ENCODE measurements around the gene SYNGR2. TPM values are rescaled to one million over a fixed set of nuclear protein-coding genes. Genes with fewer than 3 reads are reported as not detected.

Gene SYNGR2
- polyA plus RNA-seq, 1 donor (not counting 4 experiments of a cell fraction or from before 2014, with no cell fraction given) = 103 TPM

GRCh38 chr17:78183916-78184315, 15.5 kb downstream of the SYNGR2 start:
- no peak overlapping the region for H2AFZ ChIP-seq (ENCODE audit: control insufficient read depth, low read length)
- FAIRE-seq (no peak), DNase-seq (ENCODE audit: low read depth, low spot score) (no peak)
- H4K20me1 ChIP-seq (ENCODE audit: control insufficient read depth, extremely low read depth, insufficient read depth, low read length) = no peaks in the 10 kb centered on the region
- H3K36me3 ChIP-seq (ENCODE audit: control insufficient read depth in 2 of 2, extremely low read depth in 1 of 2, insufficient read depth in 2 of 2, low read length in 2 of 2) = peaks cover 0 to 23% of the 10 kb centered on the region in 2 experiments
- H3K27me3 ChIP-seq (ENCODE audit: control insufficient read depth, extremely low read depth, insufficient read depth, low read length) = no peaks in the 10 kb centered on the region
- no peak overlapping the region for H3K4me3 ChIP-seq (ENCODE audit: control insufficient read depth in 2 of 3, extremely low read depth in 1 of 3, insufficient read depth in 2 of 3, low read depth in 1 of 3, low read length in 3 of 3)
- no peaks in the 10 kb centered on the region for H3K9me3 ChIP-seq (ENCODE audit: control insufficient read depth, low read depth, low read length)
- H3K79me2 ChIP-seq (ENCODE audit: control insufficient read depth, insufficient read depth, low read length) = peaks cover 10% of the 10 kb centered on the region
- H3K9me1 ChIP-seq (ENCODE audit: control insufficient read depth, extremely low read depth, insufficient read depth, low read length) = no peaks in the 10 kb centered on the region
- no peak overlapping the region for H3K4me2 ChIP-seq (ENCODE audit: control insufficient read depth, extremely low read depth, insufficient read depth, low read depth, low read length)
- H3K27ac ChIP-seq (ENCODE audit: control insufficient read depth, insufficient read depth, low read length) = no peak overlapping the region
- H3K4me1 ChIP-seq (ENCODE audit: control insufficient read depth, extremely low read depth, insufficient read depth, low read length) = peaks cover 8% of the 10 kb centered on the region
- TF ChIP-seq CTCF (optimal IDR thresholded peaks at IDR 0.05 in 1 of 3, IDR thresholded peaks at IDR 0.05 in 1 of 3, conservative IDR thresholded peaks at IDR 0.05 in 1 of 3; ENCODE audit: extremely low read depth in 1 of 3, insufficient read depth in 2 of 3, low read length in 3 of 3) (no peak), EZH2 (IDR thresholded peaks at IDR 0.05; ENCODE audit: low read length) (no peak)
- no peak overlapping the region for H3K9ac ChIP-seq (ENCODE audit: control insufficient read depth, extremely low read depth, insufficient read depth, low read length)
- dilution Hi-C loops (cut with MboI; ENCODE audit: extremely low pct_ligation_motif_present, low sequenced_read_pairs) = no loop called here

- no peak for TF ChIP-seq EZH2 (IDR thresholded peaks at IDR 0.05; ENCODE audit: low read length)
- no peak for TF ChIP-seq CTCF (optimal IDR thresholded peaks at IDR 0.05 in 1 of 3, IDR thresholded peaks at IDR 0.05 in 1 of 3, conservative IDR thresholded peaks at IDR 0.05 in 1 of 3; ENCODE audit: extremely low read depth in 1 of 3, insufficient read depth in 2 of 3, low read length in 3 of 3)
- Histone ChIP-seq H3K79me2 (ENCODE audit: control insufficient read depth, insufficient read depth, low read length) (peaks cover 10% of the 10 kb centered on the region), H3K4me2 (ENCODE audit: control insufficient read depth, extremely low read depth, insufficient read depth, low read depth, low read length) (no peak overlapping the region), H4K20me1 (ENCODE audit: control insufficient read depth, extremely low read depth, insufficient read depth, low read length) (no peaks in the 10 kb centered on the region), H3K9ac (ENCODE audit: control insufficient read depth, extremely low read depth, insufficient read depth, low read length) (no peak overlapping the region), H2AFZ (ENCODE audit: control insufficient read depth, low read length) (no peak overlapping the region), H3K4me3 (ENCODE audit: control insufficient read depth in 2 of 3, extremely low read depth in 1 of 3, insufficient read depth in 2 of 3, low read depth in 1 of 3, low read length in 3 of 3) (no peak overlapping the region), H3K36me3 (ENCODE audit: control insufficient read depth in 2 of 2, extremely low read depth in 1 of 2, insufficient read depth in 2 of 2, low read length in 2 of 2) (peaks cover 0 to 19% of the 10 kb centered on the region in 2 experiments), H3K27ac (ENCODE audit: control insufficient read depth, insufficient read depth, low read length) (no peak overlapping the region), H3K4me1 (ENCODE audit: control insufficient read depth, extremely low read depth, insufficient read depth, low read length) (peaks cover 8% of the 10 kb centered on the region), H3K27me3 (ENCODE audit: control insufficient read depth, extremely low read depth, insufficient read depth, low read length) (no peaks in the 10 kb centered on the region), H3K9me3 (ENCODE audit: control insufficient read depth, low read depth, low read length) (no peaks in the 10 kb centered on the region), H3K9me1 (ENCODE audit: control insufficient read depth, extremely low read depth, insufficient read depth, low read length) (no peaks in the 10 kb centered on the region)
- dilution Hi-C loops (cut with MboI; ENCODE audit: extremely low pct_ligation_motif_present, low sequenced_read_pairs) = no loop called here
- no peak for DNase-seq (ENCODE audit: low read depth, low spot score)
- FAIRE-seq = no peak
Measured at GRCh38 chr17:78184351-78184750, 16.0 kb downstream of the SYNGR2 start.
